Transverse colon (tissue), 4 donors: ENCODE results near the gene UNC13C. TPM values are rescaled to one million over a fixed set of nuclear protein-coding genes. Genes with fewer than 3 reads are reported as not detected.

ENCODE experiments used
- DNase-seq: peaks from one replicate; pipeline ENCODE4 v3.0.0-alpha.2; 2019
- H3K27ac ChIP-seq, 4 donors: fragments of 200-600 bp; sonication (generic); 2 replicates each; pipeline ENCODE4 v1.5.1; 2016 to 2018; ENCODE audit warnings: inconsistent platforms in 4 of 4
- H3K27me3 ChIP-seq: fragments of 200-600 bp; sonication (generic); 2 replicates; pipeline ENCODE4 v1.5.1; 2017; ENCODE audit warnings: inconsistent platforms
- H3K36me3 ChIP-seq, 4 donors: fragments of 200-600 bp; sonication (generic); 2 replicates each; pipeline ENCODE4 v1.5.1; 2017 to 2019; ENCODE audit warnings: inconsistent platforms in 4 of 4
- H3K4me1 ChIP-seq, 4 donors: fragments of 200-600 bp; sonication (generic); 2 replicates each; pipeline ENCODE4 v1.5.1; 2017 to 2020; ENCODE audit warnings: inconsistent platforms in 4 of 4
- H3K4me3 ChIP-seq, 4 donors: fragments of 200-600 bp; sonication (generic); 1 replicate in 1 of 4; 2 replicates in 3 of 4; pipeline versions ENCODE4 v1.5.1 to v1.6.1; 2017 to 2019; ENCODE audit warnings: inconsistent platforms in 4 of 4
- H3K9me3 ChIP-seq, 2 donors: fragments of 200-600 bp; sonication (generic); 2 replicates each; pipeline ENCODE4 v1.5.1; 2017 to 2019; ENCODE audit warnings: inconsistent platforms in 2 of 2
- EP300 ChIP-seq: sonication (generic); formaldehyde crosslinking; IDR thresholded peaks from one replicate; pipeline ENCODE4 v1.6.1; 2017; ENCODE audit warnings: antibody characterized with exemption, low read depth
- POLR2A ChIP-seq: fragments of 450-650 bp; IDR thresholded peaks from one replicate; pipeline ENCODE4 v1.6.1; 2016; ENCODE audit warnings: antibody characterized with exemption, mild to moderate bottlenecking, moderate library complexity
- POLR2AphosphoS5 ChIP-seq, 3 donors: sonication (generic); formaldehyde crosslinking; IDR thresholded peaks; one replicate each; pipeline ENCODE4 v1.6.1; 2016; ENCODE audit warnings: antibody characterized with exemption in 3 of 3
- WGBS, 2 donors: methylation state at CpG; one replicate each; pipeline ENCODE4 v1.1.5; 2018; ENCODE audit warnings: low coverage in 1 of 2; 5-methylcytosine and 5-hydroxymethylcytosine counted together
- in situ Hi-C, 4 donors: fragments of 200-750 bp; cut with MboI; loops; one replicate each; pipeline versions ENCODE4 v1.15.0 to v1.15.1; 2017; ENCODE audit warnings: low sequenced_read_pairs in 3 of 4, low pct_ligation_motif_present in 1 of 4, low pct_unique_long_range_greater_than_20kb in 1 of 4
- intact Hi-C: fragments of 100-400 bp; cut with DNase I; formaldehyde crosslinking; loops from one replicate; pipeline ENCODE4 v1.15.1; 2023; ENCODE audit warnings: low total_unique reads
- total RNA-seq, 4 donors: library from RNA; depleted of rRNA; stranded (reverse); fragments of >200 nt; gene quantifications; one replicate each; pipeline ENCODE4 v1.1.0, GENCODE V29; 2016
- TF ChIP-seq, protein P1 (sequence below), 5 experiments: fragments of 200-600 bp in 3 of 5; fragments of 450-650 bp in 2 of 5; sonication (generic) in 3 of 5; IDR thresholded peaks; 1 replicate in 2 of 5; 2 replicates in 3 of 5; pipeline ENCODE4 v1.5.1; 2016 to 2017; ENCODE audit warnings: antibody characterized with exemption in 5 of 5, inconsistent platforms in 3 of 5, mild to moderate bottlenecking in 2 of 5, moderate library complexity in 1 of 5

The UNC13C gene
- total RNA-seq, 4 donors from 2014 or later: 0.32 to 0.41 (median 0.40) TPM; not detected in 1

DNA sequence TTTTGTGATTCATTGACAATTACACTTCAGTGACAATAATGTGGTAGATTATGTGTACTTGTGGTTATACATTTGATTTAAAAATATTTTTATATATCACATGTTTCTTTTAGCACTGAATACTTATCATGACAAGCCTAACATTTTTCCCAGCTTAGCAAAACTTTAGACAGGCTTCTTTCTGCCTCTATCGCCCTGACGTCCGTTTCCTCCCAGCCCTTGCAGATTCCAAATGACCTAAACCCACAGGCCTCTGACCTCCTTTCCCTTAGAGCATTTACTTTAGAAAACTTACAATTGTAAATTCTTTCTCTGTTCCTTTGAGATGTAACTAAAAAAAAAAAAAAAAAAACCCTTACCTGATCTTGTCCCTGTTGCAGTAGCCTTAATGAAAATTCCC, 326.1 kb downstream of the UNC13C start:
- 76 to 77% methylated on average over 3 of the region's 3 CpGs for WGBS, 2 donors
- Histone ChIP-seq H3K27me3 (no peaks in the 10 kb centered on the region), H3K36me3 (no peaks in the 10 kb centered on the region), H3K4me3 (no peak overlapping the region), H3K9me3 (no peaks in the 10 kb centered on the region), H3K27ac (no peak overlapping the region), H3K4me1 (no peaks in the 10 kb centered on the region)
- in situ Hi-C loops: no loop called here
- TF ChIP-seq EP300 (no peak), POLR2AphosphoS5 (IDR thresholded peaks at IDR 0.05) (no peak), POLR2A (no peak)
- TF ChIP-seq, protein P1, sequence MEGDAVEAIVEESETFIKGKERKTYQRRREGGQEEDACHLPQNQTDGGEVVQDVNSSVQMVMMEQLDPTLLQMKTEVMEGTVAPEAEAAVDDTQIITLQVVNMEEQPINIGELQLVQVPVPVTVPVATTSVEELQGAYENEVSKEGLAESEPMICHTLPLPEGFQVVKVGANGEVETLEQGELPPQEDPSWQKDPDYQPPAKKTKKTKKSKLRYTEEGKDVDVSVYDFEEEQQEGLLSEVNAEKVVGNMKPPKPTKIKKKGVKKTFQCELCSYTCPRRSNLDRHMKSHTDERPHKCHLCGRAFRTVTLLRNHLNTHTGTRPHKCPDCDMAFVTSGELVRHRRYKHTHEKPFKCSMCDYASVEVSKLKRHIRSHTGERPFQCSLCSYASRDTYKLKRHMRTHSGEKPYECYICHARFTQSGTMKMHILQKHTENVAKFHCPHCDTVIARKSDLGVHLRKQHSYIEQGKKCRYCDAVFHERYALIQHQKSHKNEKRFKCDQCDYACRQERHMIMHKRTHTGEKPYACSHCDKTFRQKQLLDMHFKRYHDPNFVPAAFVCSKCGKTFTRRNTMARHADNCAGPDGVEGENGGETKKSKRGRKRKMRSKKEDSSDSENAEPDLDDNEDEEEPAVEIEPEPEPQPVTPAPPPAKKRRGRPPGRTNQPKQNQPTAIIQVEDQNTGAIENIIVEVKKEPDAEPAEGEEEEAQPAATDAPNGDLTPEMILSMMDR (IDR thresholded peaks at IDR 0.05): no peak
- no peak for DNase-seq
- intact Hi-C loops: no loop called here

DNA sequence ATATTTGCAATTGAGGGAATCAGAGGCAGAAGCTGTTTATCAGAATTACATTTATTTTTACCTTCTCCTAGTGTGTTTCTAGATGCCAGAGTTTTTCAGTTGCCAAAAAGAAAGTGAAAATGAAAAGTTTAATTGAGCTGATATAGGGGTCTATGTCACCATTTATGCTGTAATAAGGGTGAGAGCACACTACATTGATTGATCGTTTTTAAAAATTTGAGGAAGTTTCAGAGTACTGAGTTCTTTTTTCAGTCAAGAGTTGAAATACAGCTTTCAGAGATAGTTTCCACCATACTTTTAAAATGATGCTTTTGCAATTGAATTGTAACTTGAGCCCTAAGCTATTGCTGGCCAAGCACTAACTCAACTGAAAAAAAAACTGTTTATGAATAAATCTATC, 326.9 kb downstream of the UNC13C start:
- Histone ChIP-seq H3K4me1 (no peaks in the 10 kb centered on the region), H3K36me3 (no peaks in the 10 kb centered on the region), H3K27me3 (no peaks in the 10 kb centered on the region), H3K4me3 (no peak overlapping the region), H3K9me3 (no peaks in the 10 kb centered on the region), H3K27ac (no peak overlapping the region)
- in situ Hi-C loops (no loop called here), intact Hi-C loops (no loop called here)
- WGBS, 2 donors: 44 to 67% methylated on average over 1 of the region's 1 CpG
- DNase-seq: no peak
- TF ChIP-seq POLR2AphosphoS5 (IDR thresholded peaks at IDR 0.05) (no peak), POLR2A (no peak), EP300 (no peak)
- TF ChIP-seq, protein P1 (IDR thresholded peaks at IDR 0.05): no peak

DNA sequence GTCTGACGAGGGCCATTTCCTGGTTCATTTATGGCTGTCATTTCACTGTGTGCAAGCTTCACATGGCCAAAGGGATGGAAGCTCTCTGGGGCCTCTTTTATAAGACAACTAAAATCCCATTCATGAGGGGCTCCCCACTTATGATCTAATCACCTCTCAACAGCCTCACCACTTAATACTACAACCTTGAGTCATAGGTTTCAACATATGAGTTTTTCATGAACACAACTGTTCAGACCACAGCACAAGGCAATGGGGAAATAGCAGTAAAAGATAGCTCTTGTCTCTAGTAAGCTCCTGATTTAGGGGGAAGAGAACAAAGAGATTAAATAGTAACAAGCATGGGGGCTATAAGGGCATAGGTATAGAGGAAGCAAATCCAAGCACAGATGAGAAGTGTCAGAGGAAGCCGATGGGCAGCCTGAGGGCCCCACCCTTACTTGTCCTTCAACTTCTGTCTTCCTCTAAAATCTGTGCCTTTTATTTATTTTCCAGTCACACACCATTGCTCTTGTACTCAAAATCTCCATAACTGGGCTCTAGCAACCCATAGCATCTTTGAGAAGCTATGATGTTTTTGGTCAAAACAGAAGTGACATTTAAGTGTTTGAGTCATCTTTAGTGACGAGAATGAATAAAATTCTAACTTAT, 329.1 kb downstream of the UNC13C start:
- no peaks in the 10 kb centered on the region for H3K4me1 ChIP-seq
- no peaks in the 10 kb centered on the region for H3K9me3 ChIP-seq
- DNase-seq: no peak
- 37 to 68% methylated on average over 3 of the region's 3 CpGs for WGBS, 2 donors
- no peak overlapping the region for H3K4me3 ChIP-seq
- intact Hi-C loops (no loop called here), in situ Hi-C loops (no loop called here)
- TF ChIP-seq, protein P1 (IDR thresholded peaks at IDR 0.05): no peak
- TF ChIP-seq POLR2A (no peak), POLR2AphosphoS5 (IDR thresholded peaks at IDR 0.05) (no peak), EP300 (no peak)
- H3K27me3 ChIP-seq: no peaks in the 10 kb centered on the region
- no peaks in the 10 kb centered on the region for H3K36me3 ChIP-seq
- no peak overlapping the region for H3K27ac ChIP-seq

DNA sequence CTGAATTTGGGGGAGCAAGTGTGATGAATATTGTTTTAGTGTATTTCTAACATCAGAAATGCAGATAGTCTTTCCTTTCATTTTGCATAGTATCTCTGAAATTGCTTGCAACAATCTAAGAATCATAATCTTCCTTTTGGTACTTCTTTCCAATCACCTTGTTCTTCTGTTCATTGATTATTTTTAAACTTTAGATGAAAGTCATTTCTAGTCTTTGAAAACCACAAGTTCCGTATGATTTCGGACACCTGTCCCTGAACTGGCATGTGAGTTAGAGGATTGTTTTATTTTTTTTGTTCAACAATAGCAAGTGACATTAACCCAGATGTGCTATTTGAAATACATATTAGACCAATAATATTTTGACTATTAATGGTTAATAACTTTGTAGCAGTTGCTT, 329.7 kb downstream of the UNC13C start:
- DNase-seq: no peak
- 94 to 100% methylated on average over 2 of the region's 2 CpGs for WGBS, 2 donors
- no peak overlapping the region for H3K27ac ChIP-seq
- no peaks in the 10 kb centered on the region for H3K9me3 ChIP-seq
- H3K27me3 ChIP-seq: no peaks in the 10 kb centered on the region
- TF ChIP-seq POLR2A (no peak), POLR2AphosphoS5 (IDR thresholded peaks at IDR 0.05) (no peak), EP300 (no peak)
- TF ChIP-seq, protein P1 (IDR thresholded peaks at IDR 0.05): no peak
- H3K36me3 ChIP-seq: no peaks in the 10 kb centered on the region
- in situ Hi-C loops: no loop called here
- H3K4me1 ChIP-seq: no peaks in the 10 kb centered on the region
- intact Hi-C loops: no loop called here
- H3K4me3 ChIP-seq: no peak overlapping the region
